ENCODE results near the gene PDLIM4.

PDLIM4 gene

GRCh38 chr5:132257131-132258101 lies at the start of gene PDLIM4:
Gene PDLIM4, plus strand, starts transcription at chr5:132257696. Its CDS starts 39 bp downstream, at chr5:132257735.
- DNase-seq = peak in 2 of 10 donors; percentile 11 to 83
- intact Hi-C loops (cut with DNase I) = no loop called here

GRCh38 chr5:132207778-132208177 lies 49.7 kb upstream of the PDLIM4 start:
- DNase-seq = no peak
- intact Hi-C loops (cut with DNase I) = no loop called here

- no peak for DNase-seq
- intact Hi-C loops (cut with DNase I) = no loop called here
Observed at GRCh38 chr5:132209131-132209530, 48.4 kb upstream of the PDLIM4 start.

- DNase-seq = no peak
- intact Hi-C loops (cut with DNase I) = no loop called here
Observed at GRCh38 chr5:132209901-132210545, 47.5 kb upstream of the PDLIM4 start.

- DNase-seq = no peak
- intact Hi-C loops (cut with DNase I) = no loop called here
Observed at GRCh38 chr5:132210944-132211343, 46.6 kb upstream of the PDLIM4 start.

GRCh38 chr5:132211787-132212186 lies 45.7 kb upstream of the PDLIM4 start:
- DNase-seq = no peak
- intact Hi-C loops (cut with DNase I) = no loop called here

GRCh38 chr5:132213666-132214065 lies 43.8 kb upstream of the PDLIM4 start:
- intact Hi-C loops (cut with DNase I) = no loop called here
- DNase-seq = no peak

- intact Hi-C loops (cut with DNase I) = no loop called here
- no peak for DNase-seq
Observed at GRCh38 chr5:132214491-132214890, 43.0 kb upstream of the PDLIM4 start.

- DNase-seq = peak; percentile 65 to 97 (median 81)
- intact Hi-C loops (cut with DNase I) = no loop called here
Observed at GRCh38 chr5:132215329-132215728, 42.2 kb upstream of the PDLIM4 start.

GRCh38 chr5:132218321-132218720 lies 39.2 kb upstream of the PDLIM4 start:
- intact Hi-C loops (cut with DNase I) = no loop called here
- peak in 1 of 10 donors; percentile 28 for DNase-seq

GRCh38 chr5:132219289-132219970 lies 38.1 kb upstream of the PDLIM4 start:
- intact Hi-C loops (cut with DNase I) = no loop called here
- peak in 1 of 10 donors; percentile 42 for DNase-seq

GRCh38 chr5:132219981-132220380 lies 37.5 kb upstream of the PDLIM4 start:
- intact Hi-C loops (cut with DNase I) = no loop called here
- DNase-seq = no peak

GRCh38 chr5:132220491-132220890 lies 37.0 kb upstream of the PDLIM4 start:
- DNase-seq = no peak
- intact Hi-C loops (cut with DNase I) = no loop called here

GRCh38 chr5:132221781-132222648 lies 35.5 kb upstream of the PDLIM4 start:
- peak in 4 of 10 donors; percentile 20 to 91 (median 39) for DNase-seq
- intact Hi-C loops (cut with DNase I) = no loop called here

- intact Hi-C loops (cut with DNase I) = no loop called here
- DNase-seq = no peak
Observed at GRCh38 chr5:132222649-132223038, 34.9 kb upstream of the PDLIM4 start.

- no peak for DNase-seq
- intact Hi-C loops (cut with DNase I) = no loop called here
Observed at GRCh38 chr5:132223861-132224260, 33.6 kb upstream of the PDLIM4 start.

- DNase-seq = no peak
- intact Hi-C loops (cut with DNase I) = no loop called here
Observed at GRCh38 chr5:132224716-132225115, 32.8 kb upstream of the PDLIM4 start.

- DNase-seq = peak in 8 of 10 donors; percentile 42 to 94 (median 64)
- intact Hi-C loops (cut with DNase I) = no loop called here
Observed at GRCh38 chr5:132225165-132226032, 32.1 kb upstream of the PDLIM4 start.

Measured in posterior cingulate gyrus (tissue), 11 donors.